Mesendoderm (in vitro differentiated cells): ENCODE results near the gene CACNA2D2.
A peak's percentile ranks its signal among the peaks of the same experiment; 100 is the strongest.
"Not testable (repeated sequence)": the region's sequence is repeated elsewhere in the genome, so short reads cannot be mapped to it uniquely, and the experiment has no call there.

ENCODE experiments used
- DNase-seq: peaks from one replicate; pipeline ENCODE4 v3.0.0; 2013
- H2AK5ac ChIP-seq: 2 replicates; pipeline ENCODE4 v1.6.1; 2013; ENCODE audit warnings: low read length, inconsistent platforms
- H2BK120ac ChIP-seq: 2 replicates; pipeline ENCODE4 v1.6.1; 2013; ENCODE audit warnings: low read depth, mild to moderate bottlenecking, low read length, moderate library complexity, mixed read lengths
- H2BK15ac ChIP-seq: replicated peaks from 2 replicates; pipeline ENCODE4 v1.6.1; 2013; ENCODE audit warnings: low read depth, mild to moderate bottlenecking, moderate library complexity
- H2BK5ac ChIP-seq: 2 replicates; pipeline ENCODE4 v1.6.1; 2013; ENCODE audit warnings: low read length, inconsistent platforms
- H3K18ac ChIP-seq: 2 replicates; pipeline ENCODE4 v1.6.1; 2013; ENCODE audit warnings: mild to moderate bottlenecking, low read length, mixed read lengths
- H3K23ac ChIP-seq: one replicate; pipeline ENCODE4 v1.6.1; 2013; ENCODE audit warnings: low read length
- H3K27ac ChIP-seq: 2 replicates; pipeline ENCODE4 v1.5.1; 2013; ENCODE audit warnings: low read depth, mild to moderate bottlenecking, inconsistent platforms, low read length, moderate library complexity
- H3K27me3 ChIP-seq: 2 replicates; pipeline ENCODE4 v1.6.1; 2013; ENCODE audit warnings: low read length, control low read depth, mild to moderate bottlenecking, inconsistent platforms; ENCODE audit not compliant: insufficient read depth, poor library complexity
- H3K36me3 ChIP-seq: 2 replicates; pipeline ENCODE4 v1.6.1; 2013; ENCODE audit warnings: low read length, inconsistent platforms; ENCODE audit not compliant: control insufficient read depth, insufficient read depth
- H3K4ac ChIP-seq: one replicate; pipeline ENCODE4 v1.6.1; 2013; ENCODE audit warnings: low read depth, mild to moderate bottlenecking, low read length, moderate library complexity
- H3K4me1 ChIP-seq: 2 replicates; pipeline ENCODE4 v1.6.1; 2013; ENCODE audit warnings: low read depth, low read length, inconsistent platforms; ENCODE audit not compliant: control insufficient read depth
- H3K4me2 ChIP-seq: 2 replicates; pipeline ENCODE4 v1.6.1; 2013; ENCODE audit warnings: low read length
- H3K4me3 ChIP-seq: 2 replicates; pipeline ENCODE4 v1.5.1; 2013; ENCODE audit warnings: mild to moderate bottlenecking, low read length
- H3K56ac ChIP-seq: one replicate; pipeline ENCODE4 v1.6.1; 2013; ENCODE audit warnings: low read length
- H3K79me1 ChIP-seq: 2 replicates; pipeline ENCODE4 v1.6.1; 2013; ENCODE audit warnings: low read length, inconsistent platforms
- H3K79me2 ChIP-seq: 2 replicates; pipeline ENCODE4 v1.6.1; 2013; ENCODE audit warnings: mild to moderate bottlenecking, low read length; ENCODE audit not compliant: control insufficient read depth, insufficient read depth
- H3K9ac ChIP-seq: 2 replicates; pipeline ENCODE4 v1.6.1; 2013; ENCODE audit warnings: low read length, inconsistent platforms
- H4K5ac ChIP-seq: one replicate; pipeline ENCODE4 v1.6.1; 2013; ENCODE audit warnings: low read length
- H4K8ac ChIP-seq: one replicate; pipeline ENCODE4 v1.6.1; 2013; ENCODE audit warnings: low read depth, mild to moderate bottlenecking, control low read depth, low read length, moderate library complexity
- WGBS: extraction: QIAGEN DNeasy Blood & Tissue Kit; methylation state at CpG from one replicate; pipeline ENCODE4 v1.1.7; 2013; ENCODE audit warnings: low lambda C conversion rate, missing lambda C conversion rate; ENCODE audit not compliant: insufficient coverage; ENCODE audit errors: extremely low coverage; 5-methylcytosine and 5-hydroxymethylcytosine counted together

CACNA2D2 gene

DNA sequence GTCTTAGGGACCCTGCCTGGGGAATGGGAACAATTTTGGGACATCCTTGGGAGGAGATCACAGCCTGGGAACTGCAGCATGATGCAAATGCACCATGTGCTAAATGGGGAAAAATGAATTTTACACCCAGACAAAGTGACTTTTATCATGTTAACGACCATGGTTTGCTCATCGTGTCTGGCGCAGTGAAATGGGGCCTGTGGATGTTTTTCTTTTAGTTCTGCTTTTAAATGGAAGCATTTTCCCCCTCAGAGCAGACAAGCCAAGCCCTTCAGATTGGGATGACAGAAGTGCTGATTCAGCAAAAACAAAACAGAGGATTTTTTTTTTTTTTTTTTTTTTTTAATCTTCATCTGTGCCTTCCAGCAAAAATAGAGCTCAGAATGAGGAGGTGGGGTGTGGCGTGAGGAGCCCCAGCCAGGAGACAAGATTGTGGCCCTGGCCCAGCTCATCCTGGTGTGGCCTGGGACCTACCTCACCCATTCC lies 14.3 kb upstream of the CACNA2D2 start:
- no CpG with 5 or more reads among the region's 4 CpGs for WGBS

DNA sequence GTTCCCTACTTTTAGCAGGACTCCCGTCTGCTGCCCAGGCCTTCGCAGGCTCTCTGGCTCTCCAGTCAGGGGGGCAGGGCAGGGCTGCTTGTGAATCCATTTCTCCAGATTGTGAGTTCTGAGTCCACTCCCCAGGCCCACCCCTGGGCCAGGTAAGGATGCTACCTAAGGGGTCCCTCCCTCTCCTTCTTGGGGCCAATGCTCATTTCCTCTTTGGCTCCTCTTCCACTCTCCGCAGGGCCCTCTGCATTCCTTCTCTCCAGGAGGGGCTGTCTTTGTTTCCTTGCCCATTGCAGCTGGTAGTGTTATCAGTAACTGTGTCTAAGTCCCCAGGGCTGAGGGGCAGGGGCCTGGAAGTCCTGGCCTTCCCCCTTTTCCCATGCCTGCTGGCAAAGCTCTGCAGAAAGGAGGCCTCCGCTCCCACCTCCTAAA lies 13.0 kb upstream of the CACNA2D2 start:
- Histone ChIP-seq H3K4me3 (no peak overlapping the region), H3K4me1 (peaks cover 18% of the 10 kb centered on the region), H3K56ac (peak overlapping the region; percentile 91), H2AK5ac (peak overlapping the region; percentile 99), H3K79me1 (no peaks in the 10 kb centered on the region), H2BK120ac (no peak overlapping the region), H2BK15ac (no peak overlapping the region), H4K5ac (no peak overlapping the region), H3K18ac (peak overlapping the region; percentile 56), H4K8ac (no peak overlapping the region), H3K36me3 (no peaks in the 10 kb centered on the region), H3K4me2 (peak overlapping the region; percentile 37), H3K23ac (no peak overlapping the region), H3K9ac (peak overlapping the region; percentile 73), H2BK5ac (peak overlapping the region; percentile 98), H3K4ac (peak overlapping the region; percentile 44), H3K79me2 (no peaks in the 10 kb centered on the region), H3K27ac (peak overlapping the region; percentile 94), H3K27me3 (no peaks in the 10 kb centered on the region)
- no CpG with 5 or more reads among the region's 4 CpGs for WGBS
- peak; percentile 92 for DNase-seq

More for the DNA sequence above, 14.3 kb upstream of the CACNA2D2 start:
- Histone ChIP-seq H2BK120ac (no peak overlapping the region), H3K56ac (peak overlapping the region; percentile 91), H2BK5ac (no peak overlapping the region), H3K27ac (peak overlapping the region; percentile 71), H2BK15ac (no peak overlapping the region), H3K79me1 (no peaks in the 10 kb centered on the region), H3K36me3 (no peaks in the 10 kb centered on the region), H3K4ac (peak overlapping the region; percentile 17), H3K18ac (no peak overlapping the region), H4K8ac (no peak overlapping the region), H3K4me2 (no peak overlapping the region), H3K23ac (peak overlapping the region; percentile 26), H3K27me3 (no peaks in the 10 kb centered on the region), H3K4me1 (peaks cover 23% of the 10 kb centered on the region), H3K4me3 (no peak overlapping the region), H4K5ac (no peak overlapping the region), H3K79me2 (no peaks in the 10 kb centered on the region), H3K9ac (peak overlapping the region; percentile 66), H2AK5ac (peak overlapping the region; percentile 99)
- no peak for DNase-seq

DNA sequence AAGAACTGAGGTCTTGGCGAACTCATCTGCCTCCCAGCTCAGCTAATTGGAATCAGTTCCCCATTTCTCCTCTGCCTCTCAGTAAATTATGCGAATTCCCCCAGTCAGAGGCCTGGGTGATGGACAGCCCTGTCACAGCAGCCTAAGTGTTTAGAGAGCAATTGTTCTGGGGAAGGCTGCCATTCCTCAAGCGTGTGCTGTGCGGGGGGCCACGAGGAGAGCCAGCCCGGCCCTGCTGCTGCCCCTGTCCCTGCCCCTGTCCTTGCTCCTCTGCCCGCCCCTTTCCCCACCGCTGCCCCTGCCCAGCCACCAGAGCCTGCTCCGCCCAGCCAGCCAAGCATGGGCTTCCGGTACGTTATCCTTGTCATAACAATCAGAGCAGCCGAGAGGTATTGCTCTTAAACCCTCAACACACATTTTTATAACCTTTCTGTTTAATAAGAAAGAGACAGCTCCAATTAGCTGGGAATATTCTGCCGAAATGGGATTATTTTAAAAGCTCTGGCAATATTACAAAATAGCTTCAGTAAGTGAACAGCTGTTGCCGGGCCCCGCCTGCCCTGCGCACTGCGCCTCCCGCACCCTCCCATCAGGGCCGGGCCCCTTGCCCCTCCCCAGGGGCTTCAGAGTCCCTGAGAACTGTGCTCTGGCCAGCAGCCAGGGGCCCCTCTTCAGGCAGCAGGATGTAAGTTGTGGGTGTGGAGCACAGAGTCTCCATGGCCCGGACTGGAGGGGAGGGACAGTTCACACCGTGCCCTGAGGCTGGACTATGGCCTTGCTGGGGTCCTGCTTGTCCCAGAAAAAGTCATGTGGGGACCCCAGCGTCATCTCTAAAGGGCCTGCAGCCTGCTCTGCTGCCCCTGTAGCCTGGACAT lies 12.4 kb upstream of the CACNA2D2 start:
- H3K4ac ChIP-seq = no peak overlapping the region
- H3K4me2 ChIP-seq = peak overlapping the region; percentile 37
- H3K23ac ChIP-seq = no peak overlapping the region
- H3K9ac ChIP-seq = peak overlapping the region; percentile 73
- H2BK15ac ChIP-seq = no peak overlapping the region
- H3K27ac ChIP-seq = peak overlapping the region; percentile 94
- no peaks in the 10 kb centered on the region for H3K79me2 ChIP-seq
- no peaks in the 10 kb centered on the region for H3K36me3 ChIP-seq
- no peaks in the 10 kb centered on the region for H3K27me3 ChIP-seq
- DNase-seq = peak; percentile 95
- H3K79me1 ChIP-seq = no peaks in the 10 kb centered on the region
- peak overlapping the region; percentile 98 for H2BK5ac ChIP-seq
- H3K56ac ChIP-seq = peak overlapping the region; percentile 91
- no CpG with 5 or more reads among the region's 22 CpGs for WGBS
- H2AK5ac ChIP-seq = no peak overlapping the region
- no peak overlapping the region for H2BK120ac ChIP-seq
- H3K4me1 ChIP-seq = peaks cover 17% of the 10 kb centered on the region
- no peak overlapping the region for H3K4me3 ChIP-seq
- no peak overlapping the region for H4K8ac ChIP-seq
- H4K5ac ChIP-seq = no peak overlapping the region
- H3K18ac ChIP-seq = peak overlapping the region; percentile 71

- whole genome bisulfite sequencing = no CpG with 5 or more reads among the region's 8 CpGs
- not testable (repeated sequence) for H3K9ac ChIP-seq, H2BK5ac ChIP-seq, H3K27me3 ChIP-seq, H3K36me3 ChIP-seq, H3K4me2 ChIP-seq, H3K18ac ChIP-seq, H3K4ac ChIP-seq, H3K56ac ChIP-seq, H2BK15ac ChIP-seq, H3K79me1 ChIP-seq, H4K5ac ChIP-seq, H2BK120ac ChIP-seq, H3K79me2 ChIP-seq, H3K4me3 ChIP-seq, H2AK5ac ChIP-seq, H3K23ac ChIP-seq, DNase-seq, H4K8ac ChIP-seq, H3K27ac ChIP-seq
- peaks cover 15% of the 10 kb centered on the region for H3K4me1 ChIP-seq
Measured at GRCh38 chr3:50512908-50513307, 9.5 kb upstream of the CACNA2D2 start.

- WGBS = no CpG with 5 or more reads among the region's 3 CpGs
- H3K36me3 ChIP-seq = no peaks in the 10 kb centered on the region
Measured at GRCh38 chr3:50512131-50512530, 8.7 kb upstream of the CACNA2D2 start.

More at GRCh38 chr3:50512131-50512530, 8.7 kb upstream of the CACNA2D2 start:
- no peak overlapping the region for H2BK15ac ChIP-seq
- H2BK5ac ChIP-seq = no peak overlapping the region
- no peaks in the 10 kb centered on the region for H3K27me3 ChIP-seq
- no peak overlapping the region for H3K23ac ChIP-seq
- no peak overlapping the region for H3K4ac ChIP-seq
- H3K4me2 ChIP-seq = no peak overlapping the region
- H2BK120ac ChIP-seq = no peak overlapping the region
- H3K18ac ChIP-seq = no peak overlapping the region
- no peak overlapping the region for H3K4me3 ChIP-seq
- H4K8ac ChIP-seq = no peak overlapping the region
- no peak overlapping the region for H3K27ac ChIP-seq
- H3K79me1 ChIP-seq = no peaks in the 10 kb centered on the region
- H2AK5ac ChIP-seq = no peak overlapping the region
- no peak overlapping the region for H4K5ac ChIP-seq
- H3K56ac ChIP-seq = no peak overlapping the region
- no peak overlapping the region for H3K9ac ChIP-seq
- no peaks in the 10 kb centered on the region for H3K79me2 ChIP-seq
- no peak for DNase-seq
- peaks cover 14% of the 10 kb centered on the region for H3K4me1 ChIP-seq
